ENCODE measurements around the gene ZNF213. TPM values are rescaled to one million over a fixed set of nuclear protein-coding genes. Genes with fewer than 3 reads are reported as not detected.

Gene ZNF213
- total and polyA plus RNA-seq, 2 donors from 2014 or later = 5.6 to 12.5 TPM

GRCh38 chr16:3188925-3189825 is 54.3 kb downstream of the ZNF213 start:
- H3K4me1 ChIP-seq (ENCODE audit: control insufficient read depth in 2 of 3, insufficient read depth in 2 of 3, low read depth in 1 of 3, low read length in 3 of 3) = peaks cover 0 to 6% (median 0%) of the 10 kb centered on the region in 3 donors
- no peak overlapping the region for H3K27ac ChIP-seq (ENCODE audit: low read depth in 2 of 2, low read length in 2 of 2)
- peaks cover 70% of the 10 kb centered on the region for H3K27me3 ChIP-seq (ENCODE audit: control insufficient read depth, insufficient read depth, low read length)
- TF ChIP-seq CTCF (IDR thresholded peaks at IDR 0.05; ENCODE audit: borderline replicate concordance, extremely low read depth, insufficient read depth) = no peak
- no peaks in the 10 kb centered on the region for H3K36me3 ChIP-seq (ENCODE audit: control insufficient read depth in 2 of 3, insufficient read depth in 3 of 3, low read length in 3 of 3)
- FAIRE-seq = no peak
- peak in 3 of 5 donors; percentile 38 to 51 (median 48) for DNase-seq
- intact Hi-C loops (cut with DNase I) = no loop called here
- H3K9ac ChIP-seq (ENCODE audit: low read length in 3 of 3) = no peak overlapping the region
- no peak overlapping the region for H3K4me3 ChIP-seq (ENCODE audit: low read length in 3 of 3)
- peaks cover 0 to 2% (median 0%) of the 10 kb centered on the region in 3 donors for H3K9me3 ChIP-seq (ENCODE audit: control insufficient read depth in 2 of 3, insufficient read depth in 1 of 3, low read length in 3 of 3)

GRCh38 chr16:3189869-3190268 is 55.0 kb downstream of the ZNF213 start:
- intact Hi-C loops (cut with DNase I) = no loop called here
- H3K27me3 ChIP-seq (ENCODE audit: control insufficient read depth, insufficient read depth, low read length) = peaks cover 66% of the 10 kb centered on the region
- H3K4me1 ChIP-seq (ENCODE audit: control insufficient read depth in 2 of 3, insufficient read depth in 2 of 3, low read depth in 1 of 3, low read length in 3 of 3) = peaks cover 0 to 6% (median 0%) of the 10 kb centered on the region in 3 donors
- H3K27ac ChIP-seq (ENCODE audit: low read depth in 2 of 2, low read length in 2 of 2) = no peak overlapping the region
- no peak overlapping the region for H3K4me3 ChIP-seq (ENCODE audit: low read length in 3 of 3)
- no peak overlapping the region for H3K9ac ChIP-seq (ENCODE audit: low read length in 3 of 3)
- TF ChIP-seq CTCF (IDR thresholded peaks at IDR 0.05; ENCODE audit: borderline replicate concordance, extremely low read depth, insufficient read depth) = no peak
- H3K9me3 ChIP-seq (ENCODE audit: control insufficient read depth in 2 of 3, insufficient read depth in 1 of 3, low read length in 3 of 3) = peaks cover 0 to 2% (median 0%) of the 10 kb centered on the region in 3 donors
- no peak for FAIRE-seq
- DNase-seq = no peak
- H3K36me3 ChIP-seq (ENCODE audit: control insufficient read depth in 2 of 3, insufficient read depth in 3 of 3, low read length in 3 of 3) = no peaks in the 10 kb centered on the region

- intact Hi-C loops (cut with DNase I) = no loop called here
- FAIRE-seq = no peak
These were observed 56.1 kb downstream of the ZNF213 start for GRCh38 chr16:3190949-3191353.

More at GRCh38 chr16:3190949-3191353, 56.1 kb downstream of the ZNF213 start:
- DNase-seq = peak in 1 of 5 donors; percentile 20
- Histone ChIP-seq H3K4me1 (ENCODE audit: control insufficient read depth in 2 of 3, insufficient read depth in 2 of 3, low read depth in 1 of 3, low read length in 3 of 3) (peaks cover 0 to 6% (median 0%) of the 10 kb centered on the region in 3 donors), H3K4me3 (ENCODE audit: low read length in 3 of 3) (no peak overlapping the region), H3K36me3 (ENCODE audit: control insufficient read depth in 2 of 3, insufficient read depth in 3 of 3, low read length in 3 of 3) (no peaks in the 10 kb centered on the region), H3K27ac (ENCODE audit: low read depth in 2 of 2, low read length in 2 of 2) (no peak overlapping the region), H3K9ac (ENCODE audit: low read length in 3 of 3) (no peak overlapping the region), H3K27me3 (ENCODE audit: control insufficient read depth, insufficient read depth, low read length) (peaks cover 60% of the 10 kb centered on the region), H3K9me3 (ENCODE audit: control insufficient read depth in 2 of 3, insufficient read depth in 1 of 3, low read length in 3 of 3) (peaks cover 0 to 2% (median 0%) of the 10 kb centered on the region in 3 donors)
- TF ChIP-seq CTCF (IDR thresholded peaks at IDR 0.05; ENCODE audit: borderline replicate concordance, extremely low read depth, insufficient read depth) = no peak

Other genes with a start within 250 kb of the ZNF213 start
- 36.8 TPM for gene FLYWCH1, start 223.1 kb upstream of the ZNF213 start, total RNA-seq
- gene FLYWCH1, start 223.1 kb upstream of the ZNF213 start, polyA plus RNA-seq (ENCODE audit: insufficient read depth, low read depth, low replicate concordance) = 24.5 TPM
- gene KREMEN2, start 170.8 kb upstream of the ZNF213 start, total RNA-seq = not detected
- gene KREMEN2, start 170.8 kb upstream of the ZNF213 start, polyA plus RNA-seq (ENCODE audit: insufficient read depth, low read depth, low replicate concordance) = not detected
- 5.9 TPM for gene PAQR4, start 165.7 kb upstream of the ZNF213 start, total RNA-seq
- 3.5 TPM for gene PAQR4, start 165.7 kb upstream of the ZNF213 start, polyA plus RNA-seq (ENCODE audit: insufficient read depth, low read depth, low replicate concordance)
- gene PKMYT1, start 154.6 kb upstream of the ZNF213 start, total RNA-seq = 2.2 TPM
- 0.97 TPM for gene PKMYT1, start 154.6 kb upstream of the ZNF213 start, polyA plus RNA-seq (ENCODE audit: insufficient read depth, low read depth, low replicate concordance)
- 0.60 TPM for gene CLDN9, start 122.1 kb upstream of the ZNF213 start, total RNA-seq
- gene CLDN9, start 122.1 kb upstream of the ZNF213 start, polyA plus RNA-seq (ENCODE audit: insufficient read depth, low read depth, low replicate concordance) = not detected
- gene CLDN6, start 116.8 kb upstream of the ZNF213 start, total RNA-seq = 0.47 TPM
- not detected for gene CLDN6, start 116.8 kb upstream of the ZNF213 start, polyA plus RNA-seq (ENCODE audit: insufficient read depth, low read depth, low replicate concordance)
- gene TNFRSF12A, start 114.7 kb upstream of the ZNF213 start, total RNA-seq = 114 TPM
- 87.3 TPM for gene TNFRSF12A, start 114.7 kb upstream of the ZNF213 start, polyA plus RNA-seq (ENCODE audit: insufficient read depth, low read depth, low replicate concordance)
- gene HCFC1R1, start 111.1 kb upstream of the ZNF213 start, total RNA-seq = 61.3 TPM
- gene HCFC1R1, start 111.1 kb upstream of the ZNF213 start, polyA plus RNA-seq (ENCODE audit: insufficient read depth, low read depth, low replicate concordance) = 332 TPM
- 26.1 TPM for gene THOC6, start 111.0 kb upstream of the ZNF213 start, total RNA-seq
- gene THOC6, start 111.0 kb upstream of the ZNF213 start, polyA plus RNA-seq (ENCODE audit: insufficient read depth, low read depth, low replicate concordance) = 21.2 TPM
- gene BICDL2, start 98.1 kb upstream of the ZNF213 start, total RNA-seq = 12.1 TPM
- 2.9 TPM for gene BICDL2, start 98.1 kb upstream of the ZNF213 start, polyA plus RNA-seq (ENCODE audit: insufficient read depth, low read depth, low replicate concordance)
- 1.7 TPM for gene MMP25, start 88.5 kb upstream of the ZNF213 start, total RNA-seq
- gene MMP25, start 88.5 kb upstream of the ZNF213 start, polyA plus RNA-seq (ENCODE audit: insufficient read depth, low read depth, low replicate concordance) = 0.65 TPM
- 181 TPM for gene IL32, start 69.4 kb upstream of the ZNF213 start, total RNA-seq
- 495 TPM for gene IL32, start 69.4 kb upstream of the ZNF213 start, polyA plus RNA-seq (ENCODE audit: insufficient read depth, low read depth, low replicate concordance)
- not detected for gene ZSCAN10, start 35.7 kb upstream of the ZNF213 start, total RNA-seq
- not detected for gene ZSCAN10, start 35.7 kb upstream of the ZNF213 start, polyA plus RNA-seq (ENCODE audit: insufficient read depth, low read depth, low replicate concordance)
- 12.7 TPM for gene ZNF205, start 22.4 kb upstream of the ZNF213 start, total RNA-seq
- 14.1 TPM for gene ZNF205, start 22.4 kb upstream of the ZNF213 start, polyA plus RNA-seq (ENCODE audit: insufficient read depth, low read depth, low replicate concordance)
- gene OR1F1, start 53.2 kb downstream of the ZNF213 start, total RNA-seq = not detected
- gene OR1F1, start 53.2 kb downstream of the ZNF213 start, polyA plus RNA-seq (ENCODE audit: insufficient read depth, low read depth, low replicate concordance) = not detected
- 9.6 TPM for gene ZNF200, start 100.1 kb downstream of the ZNF213 start, total RNA-seq
- gene ZNF200, start 100.1 kb downstream of the ZNF213 start, polyA plus RNA-seq (ENCODE audit: insufficient read depth, low read depth, low replicate concordance) = 3.3 TPM
- 4.1 TPM for gene MEFV, start 121.6 kb downstream of the ZNF213 start, total RNA-seq
- not detected for gene MEFV, start 121.6 kb downstream of the ZNF213 start, polyA plus RNA-seq (ENCODE audit: insufficient read depth, low read depth, low replicate concordance)
- gene ZNF263, start 148.5 kb downstream of the ZNF213 start, total RNA-seq = 29.7 TPM
- gene ZNF263, start 148.5 kb downstream of the ZNF213 start, polyA plus RNA-seq (ENCODE audit: insufficient read depth, low read depth, low replicate concordance) = 14.6 TPM
- 7.5 TPM for gene TIGD7, start 170.4 kb downstream of the ZNF213 start, total RNA-seq
- gene TIGD7, start 170.4 kb downstream of the ZNF213 start, polyA plus RNA-seq (ENCODE audit: insufficient read depth, low read depth, low replicate concordance) = 4.2 TPM
- 41.3 TPM for gene ZNF75A, start 170.5 kb downstream of the ZNF213 start, total RNA-seq
- 14.3 TPM for gene ZNF75A, start 170.5 kb downstream of the ZNF213 start, polyA plus RNA-seq (ENCODE audit: insufficient read depth, low read depth, low replicate concordance)
- gene OR2C1, start 220.9 kb downstream of the ZNF213 start, total RNA-seq = not detected
- gene OR2C1, start 220.9 kb downstream of the ZNF213 start, polyA plus RNA-seq (ENCODE audit: insufficient read depth, low read depth, low replicate concordance) = not detected

All from kidney (tissue), 14 donors.